GM23338 (cell line): ENCODE measurements around the gene ZNF470. TPM values are rescaled to one million over a fixed set of nuclear protein-coding genes. Genes with fewer than 3 reads are reported as not detected.

Experiments
- ATAC-seq: fragments of 200-7000 bp; cut with Tn5 transposase; 3 replicates; pipeline ENCODE4 v1.9.1; 2020
- DNase-seq: peaks from one replicate; pipeline ENCODE4 v3.0.0-alpha.2; 2015; ENCODE audit warnings: low spot score
- H2AFZ ChIP-seq: fragments of 200-600 bp; sonication (generic); 2 replicates; pipeline ENCODE4 v1.8.0; 2016; ENCODE audit warnings: antibody characterized with exemption, mild to moderate bottlenecking, moderate library complexity
- H3F3A ChIP-seq: fragments of 200-600 bp; sonication (generic); replicated peaks from 2 replicates; pipeline ENCODE4 v1.8.0; 2017; ENCODE audit warnings: antibody characterized with exemption, mixed run types, low read depth
- H3K27ac ChIP-seq: fragments of 200-600 bp; sonication (generic); 2 replicates; pipeline ENCODE4 v1.6.1; 2016; ENCODE audit warnings: low read depth
- H3K27me3 ChIP-seq: fragments of 200-600 bp; sonication (generic); 2 replicates; pipeline ENCODE4 v1.8.0; 2016; ENCODE audit warnings: mild to moderate bottlenecking, mixed run types, moderate library complexity; ENCODE audit not compliant: insufficient read depth
- H3K36me3 ChIP-seq: fragments of 200-600 bp; sonication (generic); 2 replicates; pipeline ENCODE4 v1.8.0; 2016; ENCODE audit warnings: mild to moderate bottlenecking; ENCODE audit not compliant: insufficient read depth
- H3K4me1 ChIP-seq: fragments of 200-600 bp; sonication (generic); 2 replicates; pipeline ENCODE4 v1.8.0; 2016; ENCODE audit warnings: mild to moderate bottlenecking, moderate library complexity; ENCODE audit not compliant: insufficient read depth
- H3K4me2 ChIP-seq: fragments of 200-600 bp; sonication (generic); 2 replicates; pipeline ENCODE4 v1.7.1; 2017; ENCODE audit warnings: mixed run types
- H3K4me3 ChIP-seq: fragments of 200-600 bp; sonication (generic); 2 replicates; pipeline ENCODE4 v1.6.1; 2016; ENCODE audit warnings: mixed run types
- H3K79me2 ChIP-seq: fragments of 200-600 bp; sonication (generic); replicated peaks from 2 replicates; pipeline ENCODE4 v1.8.0; 2017; ENCODE audit warnings: mild to moderate bottlenecking; ENCODE audit not compliant: insufficient read depth
- H3K9me2 ChIP-seq: fragments of 200-600 bp; sonication (generic); 2 replicates; pipeline ENCODE4 v1.8.0; 2017; ENCODE audit not compliant: insufficient read depth
- H4K20me1 ChIP-seq: fragments of 200-600 bp; sonication (generic); replicated peaks from 2 replicates; pipeline ENCODE4 v1.8.0; 2017; ENCODE audit warnings: mild to moderate bottlenecking; ENCODE audit not compliant: insufficient read depth
- H3K27ac Mint-ChIP-seq: 2 replicates; pipeline ENCODE4 v1.8.0; 2020; ENCODE audit warnings: inconsistent platforms, mild to moderate bottlenecking, moderate library complexity, mixed read lengths
- H3K27me3 Mint-ChIP-seq: 3 replicates; pipeline ENCODE4 v1.8.0; 2022; ENCODE audit warnings: low read depth, mild to moderate bottlenecking, moderate library complexity, mixed read lengths, inconsistent platforms; ENCODE audit not compliant: insufficient read depth, poor library complexity
- H3K36me3 Mint-ChIP-seq: 3 replicates; pipeline ENCODE4 v1.8.0; 2021; ENCODE audit warnings: low read depth, mild to moderate bottlenecking, inconsistent platforms, moderate library complexity, mixed read lengths
- H3K4me1 Mint-ChIP-seq: 3 replicates; pipeline ENCODE4 v1.8.0; 2020; ENCODE audit warnings: mild to moderate bottlenecking, inconsistent platforms, mixed read lengths
- H3K4me3 Mint-ChIP-seq: 3 replicates; pipeline ENCODE4 v1.8.0; 2021; ENCODE audit warnings: moderate library complexity, mild to moderate bottlenecking, inconsistent platforms, mixed read lengths
- H3K9me3 Mint-ChIP-seq: 3 replicates; pipeline ENCODE4 v1.8.0; 2020; ENCODE audit warnings: moderate library complexity, mild to moderate bottlenecking, inconsistent platforms, mixed read lengths
- JUNB ChIP-seq: IDR thresholded peaks from one replicate; pipeline ENCODE4 v1.6.1; 2016; ENCODE audit warnings: antibody characterized with exemption; ENCODE audit not compliant: unreplicated experiment
- NANOG ChIP-seq: IDR thresholded peaks from 2 replicates; pipeline ENCODE4 v1.6.1; 2016; ENCODE audit warnings: antibody characterized with exemption, borderline replicate concordance
- POLR2AphosphoS5 ChIP-seq: IDR thresholded peaks from 2 replicates; pipeline ENCODE4 v1.6.1; 2016; ENCODE audit warnings: antibody characterized with exemption, low read depth
- REST ChIP-seq: IDR thresholded peaks from one replicate; pipeline ENCODE4 v1.6.1; 2018; ENCODE audit warnings: antibody characterized with exemption; ENCODE audit not compliant: unreplicated experiment
- STAT1 ChIP-seq: IDR thresholded peaks from one replicate; pipeline ENCODE4 v1.6.1; 2016; ENCODE audit warnings: antibody characterized with exemption; ENCODE audit not compliant: unreplicated experiment
- polyA plus RNA-seq: library from polyadenylated mRNA; unstranded; fragments of >200 nt; fragmentation: Nextera tagmentation; extraction: Ambion mirVana; gene quantifications from 2 replicates; pipeline ENCODE4 v1.2.1, GENCODE V29; 2016
- total RNA-seq: library from RNA; depleted of rRNA; stranded (reverse); fragments of >200 nt; shearing (Covaris generic); gene quantifications from 2 replicates; pipeline ENCODE4 v1.2.3, GENCODE V29; 2014
- TF ChIP-seq, protein P1 (sequence below): IDR thresholded peaks from 2 replicates; pipeline ENCODE4 v1.6.1; 2016; ENCODE audit warnings: antibody characterized with exemption
- TF ChIP-seq, protein P2 (sequence below), 2 experiments: fragments of 200-600 bp in 1 of 2; sonication (generic) in 1 of 2; conservative IDR thresholded peaks; 2 replicates each; pipeline versions ENCODE4 v1.5.1 to v1.6.1; 2016 to 2017; ENCODE audit warnings: antibody characterized with exemption in 2 of 2, low read depth in 2 of 2, mild to moderate bottlenecking in 2 of 2, moderate library complexity in 1 of 2

ZNF470 gene
- total and polyA plus RNA-seq, 2 experiments from 2014 or later, result 5.6 to 8.7 TPM

- TF ChIP-seq, protein P1, sequence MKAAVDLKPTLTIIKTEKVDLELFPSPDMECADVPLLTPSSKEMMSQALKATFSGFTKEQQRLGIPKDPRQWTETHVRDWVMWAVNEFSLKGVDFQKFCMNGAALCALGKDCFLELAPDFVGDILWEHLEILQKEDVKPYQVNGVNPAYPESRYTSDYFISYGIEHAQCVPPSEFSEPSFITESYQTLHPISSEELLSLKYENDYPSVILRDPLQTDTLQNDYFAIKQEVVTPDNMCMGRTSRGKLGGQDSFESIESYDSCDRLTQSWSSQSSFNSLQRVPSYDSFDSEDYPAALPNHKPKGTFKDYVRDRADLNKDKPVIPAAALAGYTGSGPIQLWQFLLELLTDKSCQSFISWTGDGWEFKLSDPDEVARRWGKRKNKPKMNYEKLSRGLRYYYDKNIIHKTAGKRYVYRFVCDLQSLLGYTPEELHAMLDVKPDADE, result no peak
- TF ChIP-seq REST, result no peak
- TF ChIP-seq NANOG, result no peak
- TF ChIP-seq JUNB, result no peak
Observed at GRCh38 chr19:56594446-56594782, 27.1 kb downstream of the ZNF470 start (continued).

DNA sequence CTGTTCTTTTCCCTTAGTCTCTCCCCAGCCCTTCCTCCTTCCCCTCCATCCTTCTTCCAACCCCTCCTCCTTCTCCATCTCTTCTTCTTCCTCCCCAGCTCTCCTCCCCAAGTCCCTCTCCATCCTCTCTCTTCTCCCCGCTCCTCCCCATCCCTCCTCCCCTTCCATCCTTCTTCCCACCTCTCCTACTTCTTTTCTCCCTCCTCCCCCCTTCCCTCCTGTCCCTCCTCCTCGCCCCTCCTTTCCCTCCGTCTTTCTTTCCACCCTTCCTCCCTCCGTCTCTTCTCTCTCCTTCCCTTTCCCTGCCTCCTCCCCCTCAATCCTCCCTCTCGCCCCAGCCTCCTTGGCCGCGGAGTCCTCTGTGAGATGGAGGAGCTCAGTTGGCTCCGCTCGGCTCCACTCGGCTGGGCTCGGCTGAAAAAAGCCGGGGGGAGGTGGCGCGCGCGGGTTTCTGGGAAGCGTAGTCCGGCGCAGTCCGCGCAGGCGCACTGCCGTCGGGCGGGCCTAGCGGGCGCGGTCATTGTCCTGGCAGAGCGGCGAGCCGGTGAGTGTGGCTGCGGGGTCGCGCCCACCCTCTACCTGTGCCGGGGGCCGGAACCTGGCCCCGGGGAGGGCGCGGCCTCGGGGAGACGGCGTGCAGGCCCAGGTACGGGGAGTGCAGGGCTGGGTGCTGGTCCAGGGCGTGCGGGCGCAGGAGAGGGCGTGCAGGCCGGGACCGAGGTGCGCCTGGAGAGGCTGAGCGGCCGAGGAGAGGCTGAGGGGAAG, 27.7 kb downstream of the ZNF470 start, which contains the start of gene ZNF71:
TSS of gene ZNF71 (plus strand) at position 520 of the 765 bp plus-strand sequence. CDS start 6,257 bp downstream, outside the sequence.
- Mint-ChIP-seq H3K4me3 (peak within 1 kb of the TSS; percentile 93), H3K4me1 (peaks cover 12% of the 10 kb centered on the region), H3K36me3 (peaks cover 27% of the 10 kb centered on the region), H3K9me3 (peaks cover 42% of the 10 kb centered on the region), H3K27me3 (peaks cover 8% of the 10 kb centered on the region), H3K27ac (peak within 1 kb of the TSS; percentile 78)
- Histone ChIP-seq H3K4me3 (peak within 1 kb of the TSS; percentile 92), H3K79me2 (peaks cover 33% of the 10 kb centered on the region), H3K27ac (no peak within 1 kb of the TSS), H2AFZ (peak within 1 kb of the TSS; percentile 98), H3K9me2 (no peaks in the 10 kb centered on the region), H3F3A (no peaks in the 10 kb centered on the region), H3K4me2 (peak within 1 kb of the TSS; percentile 85), H3K36me3 (no peaks in the 10 kb centered on the region), H3K4me1 (0 out of 2 replicates have a peak, but pooled peaks cover 3% of the 10 kb centered on the region), H4K20me1 (no peaks in the 10 kb centered on the region), H3K27me3 (no peaks in the 10 kb centered on the region)
- peak; percentile 95 for DNase-seq
- TF ChIP-seq, protein P2, sequence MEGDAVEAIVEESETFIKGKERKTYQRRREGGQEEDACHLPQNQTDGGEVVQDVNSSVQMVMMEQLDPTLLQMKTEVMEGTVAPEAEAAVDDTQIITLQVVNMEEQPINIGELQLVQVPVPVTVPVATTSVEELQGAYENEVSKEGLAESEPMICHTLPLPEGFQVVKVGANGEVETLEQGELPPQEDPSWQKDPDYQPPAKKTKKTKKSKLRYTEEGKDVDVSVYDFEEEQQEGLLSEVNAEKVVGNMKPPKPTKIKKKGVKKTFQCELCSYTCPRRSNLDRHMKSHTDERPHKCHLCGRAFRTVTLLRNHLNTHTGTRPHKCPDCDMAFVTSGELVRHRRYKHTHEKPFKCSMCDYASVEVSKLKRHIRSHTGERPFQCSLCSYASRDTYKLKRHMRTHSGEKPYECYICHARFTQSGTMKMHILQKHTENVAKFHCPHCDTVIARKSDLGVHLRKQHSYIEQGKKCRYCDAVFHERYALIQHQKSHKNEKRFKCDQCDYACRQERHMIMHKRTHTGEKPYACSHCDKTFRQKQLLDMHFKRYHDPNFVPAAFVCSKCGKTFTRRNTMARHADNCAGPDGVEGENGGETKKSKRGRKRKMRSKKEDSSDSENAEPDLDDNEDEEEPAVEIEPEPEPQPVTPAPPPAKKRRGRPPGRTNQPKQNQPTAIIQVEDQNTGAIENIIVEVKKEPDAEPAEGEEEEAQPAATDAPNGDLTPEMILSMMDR (conservative IDR thresholded peaks at IDR 0.05; ENCODE audit: low read depth in 2 of 2), result no peak
- TF ChIP-seq, protein P1, result peak; percentile 56; the same call in 1 of the 2 replicates
- TF ChIP-seq POLR2AphosphoS5, result peak; percentile 76
- TF ChIP-seq STAT1, result peak; percentile 9
- ATAC-seq, result peak; percentile 97
